ENCODE results near the gene NFXL1.
"Not testable (repeated sequence)": the region's sequence is repeated elsewhere in the genome, so short reads cannot be mapped to it uniquely, and the experiment has no call there.

GRCh38 chr4:47922436-47923260, 8.3 kb upstream of the NFXL1 start:
- not testable (repeated sequence) for TF ChIP-seq CTCF (IDR thresholded peaks at IDR 0.05); EZH2 (IDR thresholded peaks at IDR 0.05; ENCODE audit: borderline replicate concordance, insufficient read depth, low read depth, low read length, poor library complexity, severe bottlenecking)
